Esophagus muscularis mucosa (tissue), 2 donors: ENCODE data around the gene APP.

Source experiments
- POLR2A ChIP-seq: fragments of 450-650 bp; IDR thresholded peaks from one replicate; pipeline ENCODE4 v1.6.1; 2017; ENCODE audit warnings: antibody characterized with exemption, moderate library complexity, mild to moderate bottlenecking, low read depth
- POLR2AphosphoS5 ChIP-seq, 2 donors: sonication (generic); formaldehyde crosslinking; IDR thresholded peaks; one replicate each; pipeline ENCODE4 v1.6.1; 2017; ENCODE audit warnings: antibody characterized with exemption in 2 of 2

- TF ChIP-seq POLR2A (no peak), POLR2AphosphoS5 (IDR thresholded peaks at IDR 0.05) (no peak)
Observed at GRCh38 chr21:25906587-25906986, 264.0 kb downstream of the APP start.
